Measurements from ENCODE around the gene PPIL1. TPM values are rescaled to one million over a fixed set of nuclear protein-coding genes. Genes with fewer than 3 reads are reported as not detected.

PPIL1 gene
- total and polyA plus RNA-seq, 2 of the 13 experiments (the other 11 are each of a cell fraction or from before 2014, with no cell fraction given), result 74.2 to 144 TPM

DNA sequence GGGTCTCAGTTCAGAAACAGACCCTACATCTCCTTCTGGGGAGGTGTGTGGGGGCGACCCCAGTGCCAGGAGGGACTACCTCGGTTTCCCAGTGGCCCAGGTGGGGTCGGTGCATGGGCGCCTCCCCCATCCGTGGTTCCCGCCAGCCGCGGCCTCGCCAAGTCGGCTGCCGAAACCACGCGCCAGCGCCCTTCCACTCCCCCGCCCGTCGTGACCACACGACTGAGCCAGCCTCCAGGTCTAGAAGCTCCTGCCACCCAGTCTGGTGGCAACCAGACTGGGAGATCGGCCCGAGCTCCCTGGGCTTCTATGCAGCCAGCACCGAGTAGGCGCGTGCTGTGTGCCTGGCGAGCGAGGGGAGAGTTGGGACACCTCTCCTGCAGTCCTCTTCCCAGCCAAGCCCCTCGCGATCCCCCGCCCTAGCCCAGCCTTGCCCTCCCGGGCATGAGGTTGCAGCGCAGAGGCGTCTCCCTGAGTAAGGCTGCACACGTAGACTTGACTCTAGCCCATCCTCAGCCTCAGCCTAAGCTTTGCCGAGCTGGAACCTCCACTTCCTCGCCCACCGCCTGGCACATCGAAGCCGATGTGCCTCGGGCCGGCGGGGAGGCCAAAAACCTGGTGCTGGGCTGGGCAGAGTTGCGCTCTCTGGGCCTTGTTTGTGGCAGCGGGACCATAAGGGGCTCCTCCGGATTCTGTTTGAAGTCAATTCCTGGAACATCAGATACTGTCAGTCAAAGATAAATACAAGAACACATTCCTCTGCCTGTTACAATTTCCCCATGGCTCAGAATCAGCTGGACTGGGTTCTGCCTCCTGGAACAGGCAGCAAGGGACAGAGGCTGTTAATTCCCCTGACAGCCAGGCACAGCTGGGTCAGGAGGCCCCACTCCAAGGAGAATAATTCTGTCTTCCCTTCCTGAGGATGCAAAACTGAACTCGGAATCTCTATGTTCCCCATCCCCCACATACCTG is 33.9 kb downstream of the PPIL1 start (continued):
- no peak for TF ChIP-seq ZNF644 (CRISPR knock-in tag; IDR thresholded peaks at IDR 0.05; ENCODE audit: low read depth)
- no peak for TF ChIP-seq PLRG1 (conservative IDR thresholded peaks at IDR 0.05)
- TF ChIP-seq ATF7-NPFF (CRISPR knock-in tag; IDR thresholded peaks at IDR 0.05; ENCODE audit: low read depth), result no peak; the same call in 1 of the 2 replicates
- TF ChIP-seq, protein P1, sequence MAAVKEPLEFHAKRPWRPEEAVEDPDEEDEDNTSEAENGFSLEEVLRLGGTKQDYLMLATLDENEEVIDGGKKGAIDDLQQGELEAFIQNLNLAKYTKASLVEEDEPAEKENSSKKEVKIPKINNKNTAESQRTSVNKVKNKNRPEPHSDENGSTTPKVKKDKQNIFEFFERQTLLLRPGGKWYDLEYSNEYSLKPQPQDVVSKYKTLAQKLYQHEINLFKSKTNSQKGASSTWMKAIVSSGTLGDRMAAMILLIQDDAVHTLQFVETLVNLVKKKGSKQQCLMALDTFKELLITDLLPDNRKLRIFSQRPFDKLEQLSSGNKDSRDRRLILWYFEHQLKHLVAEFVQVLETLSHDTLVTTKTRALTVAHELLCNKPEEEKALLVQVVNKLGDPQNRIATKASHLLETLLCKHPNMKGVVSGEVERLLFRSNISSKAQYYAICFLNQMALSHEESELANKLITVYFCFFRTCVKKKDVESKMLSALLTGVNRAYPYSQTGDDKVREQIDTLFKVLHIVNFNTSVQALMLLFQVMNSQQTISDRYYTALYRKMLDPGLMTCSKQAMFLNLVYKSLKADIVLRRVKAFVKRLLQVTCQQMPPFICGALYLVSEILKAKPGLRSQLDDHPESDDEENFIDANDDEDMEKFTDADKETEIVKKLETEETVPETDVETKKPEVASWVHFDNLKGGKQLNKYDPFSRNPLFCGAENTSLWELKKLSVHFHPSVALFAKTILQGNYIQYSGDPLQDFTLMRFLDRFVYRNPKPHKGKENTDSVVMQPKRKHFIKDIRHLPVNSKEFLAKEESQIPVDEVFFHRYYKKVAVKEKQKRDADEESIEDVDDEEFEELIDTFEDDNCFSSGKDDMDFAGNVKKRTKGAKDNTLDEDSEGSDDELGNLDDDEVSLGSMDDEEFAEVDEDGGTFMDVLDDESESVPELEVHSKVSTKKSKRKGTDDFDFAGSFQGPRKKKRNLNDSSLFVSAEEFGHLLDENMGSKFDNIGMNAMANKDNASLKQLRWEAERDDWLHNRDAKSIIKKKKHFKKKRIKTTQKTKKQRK (IDR thresholded peaks at IDR 0.05; ENCODE audit: low read length), result no peak
- peak; percentile 41; the same call in 1 of the 2 replicates for TF ChIP-seq ISL2 (CRISPR knock-in tag; IDR thresholded peaks at IDR 0.05)
- peak; percentile 33; the same call in 1 of the 2 replicates for TF ChIP-seq NFAT5 (CRISPR knock-in tag; IDR thresholded peaks at IDR 0.05)
- TF ChIP-seq KIAA2018 (CRISPR knock-in tag; IDR thresholded peaks at IDR 0.05; ENCODE audit: borderline replicate concordance), result no peak
- no peak for TF ChIP-seq NR2F6 (IDR thresholded peaks at IDR 0.05)
- TF ChIP-seq NR2F6 (CRISPR knock-in tag; IDR thresholded peaks at IDR 0.05), result no peak
- 0 out of 2 replicates have a peak, but pooled peaks have one; percentile 69 for TF ChIP-seq CENPT (CRISPR knock-in tag; IDR thresholded peaks at IDR 0.05; ENCODE audit: low read depth)
- no peak for TF ChIP-seq ZNF263 (CRISPR knock-in tag; IDR thresholded peaks at IDR 0.05)
- 0 out of 2 replicates have a peak, but pooled peaks have one; percentile 37 for TF ChIP-seq MED1 (CRISPR knock-in tag; IDR thresholded peaks at IDR 0.05)

All from HepG2 (cell line).